Activated CD4-positive, alpha-beta T cell treated with anti-CD3 and anti-CD28 coated beads for 24 hours (primary cell): ENCODE results near the gene NOTCH4.
"Not testable (repeated sequence)": the region's sequence is repeated elsewhere in the genome, so short reads cannot be mapped to it uniquely, and the experiment has no call there.

Experiments
- DNase-seq, 2 donors: peaks; one replicate each; pipeline ENCODE4 v3.0.0-alpha.2; 2020; ENCODE audit warnings: low read depth in 2 of 2

NOTCH4 gene

DNA sequence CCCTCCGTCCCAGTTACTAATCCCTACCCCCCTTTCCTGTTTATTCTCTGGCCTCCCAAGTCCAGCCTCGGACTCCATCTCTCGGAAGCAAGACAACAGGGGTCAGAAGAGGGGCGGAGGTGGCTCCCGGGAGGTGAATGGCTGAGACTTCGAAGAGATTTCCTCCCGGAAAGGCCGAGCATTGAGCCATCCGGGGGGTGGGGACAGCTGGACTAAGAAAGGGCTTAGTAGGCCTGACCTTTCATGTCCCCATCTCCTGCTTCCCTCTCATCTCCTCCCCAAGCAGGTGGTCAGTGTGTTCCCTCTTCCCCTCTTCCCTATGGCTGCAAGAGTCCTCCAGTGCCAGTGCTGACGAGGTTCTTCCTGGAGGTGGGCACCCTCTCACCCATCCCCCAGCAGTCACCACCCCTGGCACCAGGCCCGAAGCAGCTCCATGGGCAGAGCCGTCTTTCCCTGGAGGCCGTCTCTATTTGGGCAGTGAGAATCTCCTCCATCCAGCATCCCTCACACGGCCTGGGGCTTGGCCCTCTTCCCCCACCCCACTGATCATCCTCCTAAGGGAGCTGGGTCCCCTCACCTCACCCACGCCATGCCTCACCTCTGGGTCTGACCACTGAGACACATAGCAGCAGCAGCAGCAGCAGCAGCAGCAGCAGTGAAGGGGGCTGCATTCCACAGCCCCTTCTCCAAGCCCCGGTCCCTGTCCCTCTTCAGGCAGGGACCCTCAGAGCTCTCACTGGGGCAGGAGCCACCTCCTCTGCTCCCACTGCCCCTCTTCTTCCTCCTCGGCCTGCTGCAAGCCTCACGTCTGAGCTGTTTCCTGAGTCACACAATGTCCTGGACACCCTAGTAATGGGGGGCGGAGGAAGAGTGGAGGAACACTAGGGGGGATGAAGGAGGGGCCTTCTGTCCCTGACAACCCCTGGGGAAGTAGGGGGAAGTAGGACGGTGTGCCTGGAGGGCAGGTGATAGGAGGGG lies at the start of gene NOTCH4:
NOTCH4 (minus strand) TSS at position 810 of the 978 bp plus-strand sequence; CDS start at position 671, 139 bp downstream.
- no peak for DNase-seq

DNA sequence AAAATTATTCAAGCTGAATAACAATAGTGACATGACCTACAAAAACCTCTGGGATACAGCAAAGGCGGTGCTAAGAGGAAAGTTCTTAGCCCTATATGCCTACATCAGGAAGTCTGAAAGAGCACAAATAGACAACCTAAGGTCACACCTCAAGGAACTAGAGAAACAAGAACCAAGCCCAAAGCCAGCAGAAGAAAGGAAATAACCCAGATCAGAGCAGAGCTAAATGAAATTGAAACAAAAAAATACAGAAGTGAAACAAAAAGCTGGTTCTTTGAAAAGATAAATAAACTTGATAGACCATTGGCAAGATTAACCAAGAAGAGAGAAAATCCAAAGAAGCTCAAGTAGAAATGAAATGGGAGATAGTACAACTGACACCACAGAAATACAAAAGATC lies 47.6 kb upstream of the NOTCH4 start:
- DNase-seq, result no peak

DNA sequence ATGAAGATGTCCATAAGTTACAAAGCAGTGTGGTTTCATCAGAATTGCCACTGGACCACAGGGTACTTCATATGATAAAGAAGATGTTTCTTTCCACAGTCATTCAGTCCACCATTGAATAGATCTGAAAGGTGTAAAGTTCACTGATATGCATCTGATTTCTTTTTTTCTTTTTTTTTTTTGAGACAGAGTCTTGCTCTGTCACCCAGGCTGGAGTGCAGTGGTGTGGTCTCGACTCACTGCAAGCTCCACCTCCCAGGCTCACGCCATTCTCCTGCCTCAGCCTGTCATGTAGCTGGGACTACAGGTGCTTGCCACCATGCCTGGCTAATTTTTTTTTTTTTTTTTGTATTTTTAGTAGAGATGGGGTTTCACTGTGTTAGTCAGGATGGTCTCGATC lies 44.6 kb upstream of the NOTCH4 start:
- DNase-seq, result not testable (repeated sequence)

DNA sequence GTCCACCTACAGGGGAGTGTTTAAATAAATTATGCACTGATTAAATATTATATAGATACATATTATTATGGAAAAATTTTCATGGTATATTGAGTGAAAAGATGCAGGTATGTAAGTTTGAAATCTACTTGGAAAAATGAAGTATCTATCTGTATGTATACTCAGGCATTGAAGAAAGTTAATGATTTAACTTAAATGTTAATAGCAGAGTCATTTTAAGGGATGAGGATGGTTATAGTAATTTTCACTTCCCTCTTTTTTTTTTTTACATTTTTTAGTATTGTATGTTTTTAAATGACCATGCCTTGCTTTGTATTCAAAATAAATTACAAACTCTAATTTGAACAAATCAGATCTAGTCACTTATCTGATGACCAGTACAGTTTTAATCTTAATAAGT lies 43.2 kb upstream of the NOTCH4 start:
- no peak for DNase-seq

DNA sequence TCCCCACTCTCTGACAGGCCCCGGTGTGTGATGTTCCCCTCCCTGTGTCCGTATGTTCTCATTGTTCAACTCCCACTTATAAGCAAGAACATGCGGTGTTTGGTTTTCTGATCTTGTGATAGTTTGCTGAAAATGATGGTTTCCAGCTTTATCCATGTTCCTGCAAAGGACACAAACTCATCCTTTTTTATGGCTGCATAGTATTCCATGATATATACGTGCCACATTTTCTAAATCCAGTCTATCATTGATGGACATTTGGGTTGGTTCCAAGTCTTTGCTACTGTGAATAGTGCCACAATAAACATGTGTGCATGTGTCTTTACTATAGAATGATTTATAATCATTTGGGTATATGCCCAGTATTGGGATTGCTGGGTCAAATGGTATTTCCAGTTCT lies 33.4 kb upstream of the NOTCH4 start:
- DNase-seq, result not testable (repeated sequence)

DNA sequence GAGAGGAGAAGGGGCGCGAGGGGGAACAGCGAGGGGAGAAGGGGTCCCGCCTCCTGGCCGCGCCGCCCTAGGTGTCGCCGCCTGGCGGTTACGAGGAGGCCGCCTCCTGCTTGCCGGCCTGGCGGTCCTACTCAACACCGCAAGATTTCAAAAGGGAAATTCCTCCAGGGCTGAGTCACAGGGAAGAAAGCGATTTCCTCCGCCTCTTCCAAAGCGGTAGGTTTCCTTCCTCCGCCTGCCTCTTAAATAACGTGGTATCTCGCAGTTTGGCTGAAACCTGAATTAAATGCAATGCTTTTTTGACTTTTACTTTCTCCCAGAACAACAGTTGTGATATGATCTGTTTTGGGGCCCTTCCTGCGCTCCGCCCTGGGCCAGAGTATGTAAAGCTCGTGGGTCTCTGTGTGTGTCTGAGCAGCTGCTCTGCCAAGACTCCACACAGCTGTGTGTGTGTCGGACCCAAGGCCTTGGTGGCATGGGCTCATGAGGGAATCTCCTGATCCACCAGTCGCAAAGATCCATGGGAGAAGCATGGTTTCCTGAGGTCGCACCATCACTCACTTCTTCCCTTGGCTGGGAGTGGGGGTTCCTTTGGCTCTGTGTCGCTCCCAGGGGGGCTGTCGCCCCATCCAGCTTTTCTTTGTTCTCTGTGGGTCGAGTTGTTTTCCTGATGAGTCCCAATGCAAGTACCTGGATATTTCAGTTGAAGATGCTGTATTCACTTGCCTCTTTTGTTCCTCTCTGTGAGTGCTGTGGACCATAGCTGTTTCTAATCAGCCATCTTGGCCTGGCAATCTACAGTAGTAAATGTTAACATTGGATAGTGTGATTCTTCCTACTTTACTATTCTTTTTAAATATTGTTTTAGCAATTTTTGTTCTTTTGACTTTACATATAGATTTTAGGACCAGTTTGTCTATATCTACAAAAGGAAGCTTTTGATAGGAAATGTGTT lies 31.6 kb upstream of the NOTCH4 start:
- peak; percentile 51 to 58 for DNase-seq

DNA sequence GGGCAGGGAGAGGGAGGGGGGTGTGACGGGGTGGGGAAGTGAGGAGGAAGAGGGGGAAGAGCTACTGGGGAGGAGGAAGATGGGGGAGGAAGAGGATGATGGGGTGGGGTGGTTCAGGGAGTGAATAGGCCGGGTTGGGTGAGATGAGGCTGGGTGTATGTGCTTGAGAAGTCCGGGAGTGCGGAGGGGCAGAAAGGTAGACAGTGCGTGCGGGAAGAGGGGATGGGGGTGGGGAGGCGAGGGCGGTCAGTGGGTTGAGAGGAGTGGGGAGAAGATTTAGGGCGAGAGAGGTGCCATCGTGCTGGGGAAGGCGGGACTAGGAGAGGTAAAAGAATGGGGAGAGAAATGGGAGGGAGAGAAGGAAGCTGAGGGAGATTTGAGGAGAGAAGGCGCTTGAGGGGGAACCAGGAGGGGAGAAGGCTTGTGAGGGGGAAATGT lies 30.9 kb upstream of the NOTCH4 start:
- no peak for DNase-seq

DNA sequence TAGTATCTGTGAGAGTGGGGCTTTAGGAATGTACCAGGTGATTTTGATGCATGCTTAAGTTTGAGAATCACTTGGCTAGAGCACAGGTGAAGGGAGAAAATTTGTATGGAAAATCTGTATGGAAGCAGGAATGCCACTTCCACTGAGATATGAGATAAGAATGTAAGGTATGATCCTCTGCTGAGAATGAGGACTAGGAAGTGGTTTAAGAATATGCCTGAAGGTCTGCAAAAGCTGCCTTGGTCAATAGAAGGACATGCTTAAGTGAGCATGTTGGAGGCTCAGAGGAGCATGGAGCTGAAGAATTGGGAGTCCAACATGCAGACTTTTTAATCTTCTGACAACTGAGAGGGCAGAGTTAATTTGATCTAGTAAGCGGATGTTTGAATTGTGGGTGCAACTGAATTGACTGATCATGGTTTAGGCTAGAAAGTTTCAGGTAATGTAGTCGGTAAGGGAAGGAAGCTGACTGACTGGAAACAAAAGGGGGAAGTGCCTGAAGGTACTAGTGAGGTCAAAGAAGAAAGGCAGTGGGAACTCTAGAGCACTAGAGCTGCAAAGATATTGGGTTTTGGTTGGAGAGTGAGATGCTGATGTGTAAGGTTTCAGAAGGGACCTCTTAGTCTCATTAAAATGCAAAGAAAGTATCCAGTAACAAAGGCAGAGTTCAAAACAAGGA lies 28.6 kb upstream of the NOTCH4 start:
- DNase-seq, result no peak

DNA sequence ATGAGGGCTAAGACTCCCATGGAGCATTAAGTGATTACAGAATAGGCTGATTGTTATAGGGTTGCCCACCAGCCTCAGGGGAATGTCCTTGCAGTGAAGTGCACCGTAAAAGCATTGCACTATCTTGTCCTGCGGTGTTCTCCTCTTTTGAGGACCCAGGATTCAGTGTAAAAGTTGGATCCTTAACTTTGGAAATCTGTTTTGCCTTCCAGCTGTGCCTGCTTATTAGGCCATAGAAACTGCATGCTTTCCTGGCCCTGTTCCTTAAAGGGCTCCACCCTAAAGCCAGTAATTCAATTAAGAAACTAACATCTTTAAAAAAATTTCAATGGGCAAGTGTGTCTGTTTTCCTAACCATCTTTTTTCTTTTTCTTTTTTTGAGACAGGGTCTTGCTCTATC lies 25.4 kb upstream of the NOTCH4 start:
- DNase-seq, result no peak

DNA sequence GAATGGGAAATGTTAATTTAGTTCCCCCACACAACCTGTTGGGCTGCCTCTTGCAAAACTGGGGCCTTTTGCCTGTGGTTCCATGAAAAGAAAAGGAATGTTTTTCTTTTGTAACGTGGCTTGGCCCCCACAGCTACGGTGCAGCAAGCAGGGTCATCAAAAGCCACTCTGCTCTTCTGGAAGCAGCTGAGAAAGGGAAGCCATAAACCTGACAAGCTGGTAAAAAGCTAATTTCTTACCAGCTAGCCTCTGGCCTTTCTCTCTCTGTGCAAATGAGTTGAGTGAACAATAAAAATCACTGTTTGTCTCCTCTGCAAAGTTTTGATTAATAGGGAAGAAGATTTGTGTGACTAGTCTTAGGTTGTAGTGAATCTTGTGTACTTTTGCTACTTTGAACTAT lies 23.5 kb upstream of the NOTCH4 start:
- no peak for DNase-seq

DNA sequence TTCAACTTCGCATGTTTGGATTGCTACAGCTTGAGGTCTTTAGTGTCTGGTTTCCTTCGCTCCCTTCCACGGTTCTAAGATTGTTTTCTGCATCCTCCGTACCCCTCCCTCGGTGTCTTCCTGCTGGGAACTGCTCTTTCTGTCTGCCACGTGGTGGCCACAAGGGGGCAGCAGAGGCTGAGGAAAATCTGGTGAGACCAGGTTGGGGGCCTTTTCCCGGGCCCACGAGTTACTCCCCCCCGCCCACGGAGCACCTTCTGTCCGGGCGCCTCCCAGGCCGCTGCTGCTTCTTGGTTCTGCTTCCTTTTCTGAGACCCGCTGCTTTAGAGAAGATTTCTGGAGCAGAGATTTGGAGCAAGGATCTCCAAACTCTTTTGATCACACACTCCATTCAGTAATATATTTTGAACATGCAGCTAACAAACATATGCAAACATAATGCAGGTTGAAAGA lies 21.1 kb upstream of the NOTCH4 start:
- peak; percentile 55 to 62 for DNase-seq

DNA sequence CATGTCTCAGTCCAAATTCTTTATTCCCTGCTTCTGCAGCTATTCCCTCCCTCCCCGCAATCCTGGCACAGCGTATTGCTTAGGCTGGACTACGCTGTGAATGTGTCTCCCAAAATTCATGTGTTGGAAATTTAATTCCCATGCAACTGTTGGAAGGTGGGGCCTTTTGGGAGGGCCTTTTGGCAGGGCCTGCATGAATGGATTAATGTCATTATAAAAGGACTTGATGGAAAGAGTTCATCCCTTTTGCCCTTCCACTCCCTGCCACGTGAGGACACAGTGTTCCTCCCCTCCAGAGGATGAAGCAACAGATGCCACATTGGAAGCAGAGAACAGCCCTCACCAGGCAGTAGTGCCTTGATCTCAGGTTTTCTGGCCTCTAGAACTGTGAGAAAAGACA lies 20.4 kb upstream of the NOTCH4 start:
- no peak for DNase-seq

DNA sequence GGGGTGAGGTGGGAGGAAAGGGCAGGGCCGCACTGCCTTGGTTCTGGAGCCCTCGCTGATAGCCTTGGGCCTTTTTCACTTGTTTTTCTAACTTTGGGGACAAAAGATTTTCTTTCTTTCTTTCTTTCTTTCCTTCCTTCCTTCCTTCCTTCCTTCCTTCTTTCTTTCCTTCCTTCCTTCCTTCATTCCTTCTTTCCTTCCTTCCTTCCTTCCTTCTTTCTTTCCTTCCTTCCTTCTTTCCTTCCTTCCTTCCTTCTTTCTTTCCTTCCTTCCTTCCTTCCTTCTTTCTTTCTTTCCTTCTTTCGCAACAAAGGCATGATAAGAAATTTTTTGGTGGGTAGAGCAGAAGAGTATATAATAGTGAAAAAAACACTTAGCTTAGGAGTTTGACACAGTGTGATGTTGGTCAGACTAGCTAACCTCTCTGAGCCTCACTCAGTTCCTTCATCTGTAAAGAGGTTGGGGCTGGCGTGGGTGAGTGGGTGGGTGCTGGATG lies 18.5 kb upstream of the NOTCH4 start:
- DNase-seq, result not testable (repeated sequence)

DNA sequence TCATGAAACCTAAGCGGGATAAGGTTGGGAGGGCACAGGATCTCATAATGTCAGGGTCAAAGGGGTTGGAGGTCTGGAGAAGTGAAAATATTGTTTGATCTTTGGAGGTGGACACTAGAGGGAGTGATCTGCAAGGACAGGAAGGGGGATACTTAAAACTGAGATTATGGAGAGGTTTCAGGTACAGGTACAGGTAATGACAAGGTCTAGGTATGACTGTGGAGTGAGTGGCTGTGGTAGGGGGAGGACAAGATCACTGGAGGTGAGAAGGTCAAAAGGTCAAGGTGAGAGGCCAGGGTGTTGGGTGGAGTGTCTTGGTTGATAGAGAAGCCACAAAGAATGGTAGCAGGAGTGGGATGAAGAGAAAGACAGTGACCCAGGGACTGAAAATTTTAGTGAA lies 16.8 kb upstream of the NOTCH4 start:
- no peak for DNase-seq

DNA sequence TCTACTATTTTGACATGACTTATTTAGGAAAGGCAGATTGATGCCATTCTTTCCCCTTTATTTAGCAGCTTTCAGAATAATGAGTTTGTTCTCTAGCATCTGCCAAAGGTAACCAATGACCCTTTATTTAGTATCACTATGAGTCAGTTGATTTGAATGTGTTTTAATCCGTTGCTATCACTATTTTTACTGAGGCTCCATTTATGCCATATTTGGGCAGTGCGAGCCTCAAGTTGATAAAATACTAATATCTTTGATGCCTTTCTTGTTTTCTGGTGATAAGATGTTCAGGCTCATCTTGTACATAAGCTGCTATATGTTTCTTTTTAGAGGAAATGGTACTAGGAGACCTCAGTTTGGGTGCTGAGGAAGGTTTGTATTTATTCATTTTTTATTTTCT lies 15.6 kb upstream of the NOTCH4 start:
- DNase-seq, result no peak

DNA sequence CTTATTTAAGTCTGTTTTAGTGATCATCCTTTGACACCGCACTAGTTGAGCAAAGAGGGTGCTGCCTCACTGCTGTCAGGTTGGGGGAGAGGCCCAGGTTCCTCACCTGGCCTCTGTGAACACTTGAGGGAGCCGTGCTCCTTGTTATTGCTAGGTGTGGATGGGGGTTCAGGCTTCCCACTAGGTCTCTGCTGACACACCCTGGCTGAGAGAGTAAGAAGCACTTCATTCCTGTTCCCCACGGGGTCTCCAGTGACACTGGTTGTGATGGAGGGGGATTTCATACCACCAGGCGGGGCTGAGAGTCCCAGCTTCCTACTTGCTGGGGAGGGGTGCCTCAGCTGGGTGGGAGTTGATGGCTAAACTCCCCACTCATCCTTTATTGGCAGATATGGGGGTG lies 11.1 kb upstream of the NOTCH4 start:
- DNase-seq, result no peak

DNA sequence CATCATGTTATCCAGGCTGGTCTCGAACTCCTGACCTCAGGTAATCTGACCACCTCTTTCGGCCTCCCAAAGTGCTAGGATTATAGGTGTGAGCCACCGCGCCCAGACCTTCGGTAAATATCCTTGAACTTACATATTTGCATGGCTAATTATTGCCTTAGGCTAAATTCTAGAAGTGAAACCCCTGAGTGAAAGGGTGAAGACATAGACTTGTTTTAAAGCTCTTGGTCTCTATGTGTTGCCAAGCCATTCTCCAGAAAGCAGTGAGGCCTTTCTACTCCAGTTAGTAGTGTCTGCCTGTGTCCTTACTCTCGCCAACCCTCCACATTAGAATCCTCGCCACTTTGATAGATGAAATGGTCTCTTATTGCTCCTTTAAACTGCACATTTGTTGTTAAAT lies 2.6 kb upstream of the NOTCH4 start:
- no peak for DNase-seq

DNA sequence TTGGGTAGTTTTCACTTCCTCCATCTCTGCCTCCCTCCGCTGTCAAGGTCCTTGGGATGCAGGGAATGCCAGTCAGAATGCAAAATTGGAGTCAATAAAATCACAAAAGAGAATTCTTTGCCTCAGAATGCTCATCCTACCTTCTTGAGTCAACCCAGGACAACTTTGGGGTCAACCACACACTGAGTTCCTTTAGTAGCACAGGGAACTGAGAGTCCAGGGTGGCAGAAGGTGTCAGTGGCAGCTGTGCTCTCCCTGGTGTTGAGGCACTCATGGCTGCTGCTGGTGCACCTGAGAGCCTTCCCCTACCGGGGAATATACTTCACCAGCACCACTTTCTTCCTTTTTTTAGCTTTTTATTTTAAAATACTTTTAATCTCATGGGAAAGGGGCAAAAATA lies 829 bp upstream of the NOTCH4 start:
- DNase-seq, result no peak

DNA sequence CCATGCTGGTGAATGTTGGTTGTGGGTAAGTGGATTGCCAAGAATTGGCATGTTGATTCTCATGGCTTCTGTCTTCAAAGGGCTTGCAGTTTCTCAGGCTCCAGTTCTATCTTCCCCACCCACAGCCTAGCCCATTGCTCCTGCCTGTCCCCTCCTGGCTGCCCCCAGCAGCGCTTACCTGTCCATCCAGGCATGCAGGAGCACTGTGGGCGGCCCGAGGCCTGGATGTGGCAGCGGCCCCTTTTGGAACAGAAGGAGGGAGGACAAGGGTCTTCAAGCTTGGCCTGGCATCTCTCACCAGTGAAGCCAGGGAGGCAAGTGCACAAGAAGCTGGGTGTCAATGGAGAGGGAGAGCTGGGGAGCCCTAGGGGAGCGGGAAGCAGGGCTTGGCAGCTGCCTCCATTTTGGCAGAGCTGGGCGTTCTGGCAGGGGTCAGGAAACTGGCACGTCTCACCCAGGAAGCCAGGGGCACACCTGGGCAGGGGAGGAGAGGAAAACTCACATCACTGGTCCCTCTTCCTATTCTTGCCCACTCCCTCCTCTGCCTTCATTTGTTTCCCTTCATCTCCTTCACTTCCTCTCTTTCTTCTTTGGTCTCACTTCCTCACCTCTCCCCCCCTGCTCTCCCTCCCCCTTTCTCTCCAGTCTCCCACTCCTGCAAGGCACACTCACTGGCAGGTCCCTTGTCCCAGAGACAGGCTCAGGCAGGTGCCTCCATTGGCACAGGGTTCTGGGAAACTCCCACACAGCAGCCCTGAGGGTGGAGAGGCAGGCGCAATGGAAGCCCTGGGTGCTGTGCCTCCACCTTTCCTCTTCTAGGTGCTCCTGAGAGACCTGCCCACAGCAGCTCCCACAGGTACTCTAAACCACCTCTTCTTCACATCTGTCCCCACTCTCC lies 1.3 kb downstream of the NOTCH4 start:
- no peak for DNase-seq

DNA sequence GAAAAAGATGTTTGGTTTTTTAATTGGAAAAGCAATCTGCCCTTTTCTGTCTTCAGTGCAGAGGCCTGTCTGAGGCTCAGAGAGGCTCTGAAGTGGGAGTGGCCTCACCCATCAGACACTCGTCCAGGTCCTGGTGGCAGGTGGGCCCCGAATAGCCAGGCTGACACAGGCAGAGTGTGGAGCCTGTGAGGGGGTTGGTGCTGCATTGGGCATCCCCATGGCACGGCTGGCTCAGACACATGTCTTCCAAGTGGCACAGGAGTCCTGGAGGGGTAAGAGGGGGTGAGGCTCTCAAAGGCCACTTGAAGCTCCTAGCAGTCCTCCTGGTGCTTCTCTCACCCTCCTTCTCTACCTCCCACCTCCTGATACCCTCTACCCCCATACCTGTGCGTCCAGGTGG lies 3.8 kb downstream of the NOTCH4 start:
- no peak for DNase-seq

DNA sequence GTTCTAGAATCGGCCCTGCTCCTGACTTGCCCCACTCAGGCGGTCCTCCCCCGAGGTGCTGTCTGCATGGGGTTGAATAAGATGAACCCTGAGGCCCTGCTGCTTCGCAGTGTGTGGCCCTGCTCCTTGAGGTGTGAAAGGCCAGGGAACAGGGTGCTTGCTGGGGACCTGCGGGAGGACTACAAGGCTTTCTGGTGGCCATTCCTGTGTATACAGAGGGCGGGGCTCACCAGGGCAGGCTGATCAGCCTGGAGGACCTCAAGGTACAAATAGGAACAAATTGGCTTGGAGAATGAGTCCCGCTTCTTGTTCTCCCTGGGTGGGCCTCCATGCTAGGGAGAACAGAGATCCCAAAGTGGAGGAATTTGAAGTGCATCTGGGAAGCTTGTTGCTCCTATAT lies 5.7 kb downstream of the NOTCH4 start:
- DNase-seq, result no peak
